GM12892 (cell line): ENCODE results near the gene HMSD.
"Not testable (repeated sequence)": the region's sequence is repeated elsewhere in the genome, so short reads cannot be mapped to it uniquely, and the experiment has no call there.

Source experiments
- DNase-seq: peaks from one replicate; pipeline ENCODE4 v3.0.0; 2011; ENCODE audit not compliant: insufficient read length
- FAIRE-seq: peaks from 2 replicates; lab custom pipeline; 2011; peaks lifted over from hg19 to GRCh38; lab: Jason Lieb, UNC
- POLR2A ChIP-seq: IDR thresholded peaks from 2 replicates; pipeline ENCODE4 v1.6.1; 2011; ENCODE audit warnings: low read depth, low read length, control low read depth
- POLR2AphosphoS5 ChIP-seq: IDR thresholded peaks from 2 replicates; pipeline ENCODE4 v1.6.1; 2011; ENCODE audit warnings: low read depth, low read length, control low read depth
- TAF1 ChIP-seq: IDR thresholded peaks from 2 replicates; pipeline ENCODE4 v1.6.1; 2011; ENCODE audit warnings: low read depth, mild to moderate bottlenecking, control low read depth, low read length, borderline replicate concordance

The HMSD gene

GRCh38 chr18:63928331-63928730 lies 20.8 kb upstream of the HMSD start:
- FAIRE-seq (no peak), DNase-seq (no peak)
- TF ChIP-seq TAF1, result no peak
- TF ChIP-seq POLR2A, result no peak
- TF ChIP-seq POLR2AphosphoS5, result no peak

GRCh38 chr18:63929369-63929768 lies 19.7 kb upstream of the HMSD start:
- not testable (repeated sequence) for DNase-seq
- FAIRE-seq, result peak; percentile 62

GRCh38 chr18:63930773-63931354 lies 18.2 kb upstream of the HMSD start:
- TF ChIP-seq TAF1 (no peak), POLR2A (no peak), POLR2AphosphoS5 (no peak)
- FAIRE-seq (no peak), DNase-seq (no peak)

- DNase-seq, result peak; percentile 64
- FAIRE-seq, result peak; percentile 95
Observed at GRCh38 chr18:63936156-63936931, 12.8 kb upstream of the HMSD start.

GRCh38 chr18:63936932-63937393 lies 12.1 kb upstream of the HMSD start:
- TF ChIP-seq POLR2AphosphoS5 (no peak), TAF1 (no peak), POLR2A (no peak)
- peak; percentile 85 for FAIRE-seq
- no peak for DNase-seq

More at GRCh38 chr18:63936156-63936931, 12.8 kb upstream of the HMSD start:
- TF ChIP-seq POLR2AphosphoS5 (peak; percentile 40; the same call in 1 of the 2 replicates), POLR2A (peak; percentile 67; the same call in 1 of the 2 replicates), TAF1 (no peak)

GRCh38 chr18:63940008-63940407 lies 9.1 kb upstream of the HMSD start:
- FAIRE-seq (no peak), DNase-seq (no peak)
- no peak for TF ChIP-seq POLR2AphosphoS5
- no peak for TF ChIP-seq TAF1
- no peak for TF ChIP-seq POLR2A

GRCh38 chr18:63940543-63941050 lies 8.5 kb upstream of the HMSD start:
- not testable (repeated sequence) for FAIRE-seq, DNase-seq

GRCh38 chr18:63947051-63947790 lies 1.9 kb upstream of the HMSD start:
- FAIRE-seq (no peak), DNase-seq (no peak)
- no peak for TF ChIP-seq POLR2AphosphoS5
- TF ChIP-seq POLR2A, result no peak
- no peak for TF ChIP-seq TAF1

GRCh38 chr18:63951302-63951705 lies 2.2 kb downstream of the HMSD start:
- FAIRE-seq, result peak; percentile 42
- no peak for TF ChIP-seq POLR2AphosphoS5
- DNase-seq, result no peak

- FAIRE-seq, result no peak
- no peak for TF ChIP-seq TAF1
- TF ChIP-seq POLR2A, result no peak
- no peak for TF ChIP-seq POLR2AphosphoS5
- DNase-seq, result no peak
Observed at GRCh38 chr18:63953811-63954210, 4.7 kb downstream of the HMSD start.

GRCh38 chr18:63956755-63957154 lies 7.7 kb downstream of the HMSD start:
- DNase-seq (no peak), FAIRE-seq (no peak)
- TF ChIP-seq TAF1 (no peak), POLR2A (no peak), POLR2AphosphoS5 (no peak)
